ENCODE measurements around the gene ADAMTSL3. TPM values are rescaled to one million over a fixed set of nuclear protein-coding genes. Genes with fewer than 3 reads are reported as not detected.

The ADAMTSL3 gene
- total and polyA plus RNA-seq, 4 donors: 3.5 to 19.0 (median 8.0) TPM

DNA sequence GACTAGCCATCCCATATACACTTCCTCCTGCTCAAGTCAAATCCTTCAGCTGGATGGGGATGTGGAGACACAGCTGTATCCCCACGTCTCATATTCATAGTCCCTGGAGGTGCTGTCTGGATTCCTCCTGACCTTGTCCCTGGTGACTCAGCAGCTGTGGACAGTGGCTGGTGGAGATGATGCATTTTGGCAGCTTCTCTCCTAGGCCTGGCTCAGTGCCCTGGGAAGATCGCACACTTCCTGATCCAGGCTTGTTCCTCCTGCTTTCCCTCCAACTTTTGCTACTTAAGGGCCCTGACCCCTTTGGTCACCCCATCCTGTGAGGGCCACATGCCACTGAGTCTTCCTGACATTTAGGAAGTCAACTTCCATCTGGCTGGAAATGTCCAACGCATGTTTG, 44.4 kb downstream of the ADAMTSL3 start:
- Histone ChIP-seq H3K9me3 (ENCODE audit: control insufficient read depth in 4 of 4, low read length in 3 of 4) (no peaks in the 10 kb centered on the region), H3K4me3 (ENCODE audit: low read depth in 1 of 3, low read length in 3 of 3) (no peak overlapping the region), H3K4me1 (ENCODE audit: control insufficient read depth in 4 of 4, insufficient read depth in 4 of 4, low read length in 3 of 4) (peaks cover 0 to 3% (median 0%) of the 10 kb centered on the region in 4 donors), H3K27me3 (ENCODE audit: control insufficient read depth in 4 of 4, insufficient read depth in 4 of 4, low read length in 3 of 4) (no peaks in the 10 kb centered on the region), H3K9ac (ENCODE audit: low read depth in 1 of 2, low read length in 2 of 2) (no peak overlapping the region), H3K27ac (ENCODE audit: low read depth in 1 of 2, low read length in 2 of 2) (no peak overlapping the region), H3K36me3 (ENCODE audit: control insufficient read depth in 4 of 4, insufficient read depth in 3 of 4, low read depth in 1 of 4, low read length in 3 of 4) (no peaks in the 10 kb centered on the region)
- WGBS: 62% methylated on average over 3 of the region's 3 CpGs
- no peak for DNase-seq (ENCODE audit: low spot score)
- TF ChIP-seq, protein P1, sequence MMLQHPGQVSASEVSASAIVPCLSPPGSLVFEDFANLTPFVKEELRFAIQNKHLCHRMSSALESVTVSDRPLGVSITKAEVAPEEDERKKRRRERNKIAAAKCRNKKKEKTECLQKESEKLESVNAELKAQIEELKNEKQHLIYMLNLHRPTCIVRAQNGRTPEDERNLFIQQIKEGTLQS (IDR thresholded peaks at IDR 0.05): no peak
- peak in 1 of 2 donors; percentile 28 for TF ChIP-seq HNF4A (conservative IDR thresholded peaks at IDR 0.05)
- peak in 1 of 2 donors; percentile 7 for TF ChIP-seq RAD21 (IDR thresholded peaks at IDR 0.05)
- TF ChIP-seq, protein P2, sequence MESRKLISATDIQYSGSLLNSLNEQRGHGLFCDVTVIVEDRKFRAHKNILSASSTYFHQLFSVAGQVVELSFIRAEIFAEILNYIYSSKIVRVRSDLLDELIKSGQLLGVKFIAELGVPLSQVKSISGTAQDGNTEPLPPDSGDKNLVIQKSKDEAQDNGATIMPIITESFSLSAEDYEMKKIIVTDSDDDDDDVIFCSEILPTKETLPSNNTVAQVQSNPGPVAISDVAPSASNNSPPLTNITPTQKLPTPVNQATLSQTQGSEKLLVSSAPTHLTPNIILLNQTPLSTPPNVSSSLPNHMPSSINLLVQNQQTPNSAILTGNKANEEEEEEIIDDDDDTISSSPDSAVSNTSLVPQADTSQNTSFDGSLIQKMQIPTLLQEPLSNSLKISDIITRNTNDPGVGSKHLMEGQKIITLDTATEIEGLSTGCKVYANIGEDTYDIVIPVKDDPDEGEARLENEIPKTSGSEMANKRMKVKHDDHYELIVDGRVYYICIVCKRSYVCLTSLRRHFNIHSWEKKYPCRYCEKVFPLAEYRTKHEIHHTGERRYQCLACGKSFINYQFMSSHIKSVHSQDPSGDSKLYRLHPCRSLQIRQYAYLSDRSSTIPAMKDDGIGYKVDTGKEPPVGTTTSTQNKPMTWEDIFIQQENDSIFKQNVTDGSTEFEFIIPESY (IDR thresholded peaks at IDR 0.05): no peak
- no peak for TF ChIP-seq FOXA2 (IDR thresholded peaks at IDR 0.05)
- TF ChIP-seq, protein P3, sequence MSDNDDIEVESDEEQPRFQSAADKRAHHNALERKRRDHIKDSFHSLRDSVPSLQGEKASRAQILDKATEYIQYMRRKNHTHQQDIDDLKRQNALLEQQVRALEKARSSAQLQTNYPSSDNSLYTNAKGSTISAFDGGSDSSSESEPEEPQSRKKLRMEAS (IDR thresholded peaks at IDR 0.05): peak; percentile 33
- TF ChIP-seq HNF4G (IDR thresholded peaks at IDR 0.05): no peak
- no peak for TF ChIP-seq EGR1 (IDR thresholded peaks at IDR 0.05; ENCODE audit: low read depth in 2 of 2)
- peak in 1 of 2 donors; percentile 20 for TF ChIP-seq RXRA (IDR thresholded peaks at IDR 0.05)
- peak; percentile 91 for TF ChIP-seq NR2F2 (IDR thresholded peaks at IDR 0.05)
- TF ChIP-seq TAF1 (conservative IDR thresholded peaks at IDR 0.05): no peak
- TF ChIP-seq GABPA (IDR thresholded peaks at IDR 0.05 in 1 of 2, conservative IDR thresholded peaks at IDR 0.05 in 1 of 2): no peak
- TF ChIP-seq, protein P4, sequence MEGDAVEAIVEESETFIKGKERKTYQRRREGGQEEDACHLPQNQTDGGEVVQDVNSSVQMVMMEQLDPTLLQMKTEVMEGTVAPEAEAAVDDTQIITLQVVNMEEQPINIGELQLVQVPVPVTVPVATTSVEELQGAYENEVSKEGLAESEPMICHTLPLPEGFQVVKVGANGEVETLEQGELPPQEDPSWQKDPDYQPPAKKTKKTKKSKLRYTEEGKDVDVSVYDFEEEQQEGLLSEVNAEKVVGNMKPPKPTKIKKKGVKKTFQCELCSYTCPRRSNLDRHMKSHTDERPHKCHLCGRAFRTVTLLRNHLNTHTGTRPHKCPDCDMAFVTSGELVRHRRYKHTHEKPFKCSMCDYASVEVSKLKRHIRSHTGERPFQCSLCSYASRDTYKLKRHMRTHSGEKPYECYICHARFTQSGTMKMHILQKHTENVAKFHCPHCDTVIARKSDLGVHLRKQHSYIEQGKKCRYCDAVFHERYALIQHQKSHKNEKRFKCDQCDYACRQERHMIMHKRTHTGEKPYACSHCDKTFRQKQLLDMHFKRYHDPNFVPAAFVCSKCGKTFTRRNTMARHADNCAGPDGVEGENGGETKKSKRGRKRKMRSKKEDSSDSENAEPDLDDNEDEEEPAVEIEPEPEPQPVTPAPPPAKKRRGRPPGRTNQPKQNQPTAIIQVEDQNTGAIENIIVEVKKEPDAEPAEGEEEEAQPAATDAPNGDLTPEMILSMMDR (IDR thresholded peaks at IDR 0.05; ENCODE audit: low read depth, low read length, missing input control): no peak
- no peak for TF ChIP-seq FOXA1 (IDR thresholded peaks at IDR 0.05)
- TF ChIP-seq JUND (IDR thresholded peaks at IDR 0.05): peak; percentile 76 to 81
- no peak for TF ChIP-seq YY1 (IDR thresholded peaks at IDR 0.05)
- TF ChIP-seq, protein P5, sequence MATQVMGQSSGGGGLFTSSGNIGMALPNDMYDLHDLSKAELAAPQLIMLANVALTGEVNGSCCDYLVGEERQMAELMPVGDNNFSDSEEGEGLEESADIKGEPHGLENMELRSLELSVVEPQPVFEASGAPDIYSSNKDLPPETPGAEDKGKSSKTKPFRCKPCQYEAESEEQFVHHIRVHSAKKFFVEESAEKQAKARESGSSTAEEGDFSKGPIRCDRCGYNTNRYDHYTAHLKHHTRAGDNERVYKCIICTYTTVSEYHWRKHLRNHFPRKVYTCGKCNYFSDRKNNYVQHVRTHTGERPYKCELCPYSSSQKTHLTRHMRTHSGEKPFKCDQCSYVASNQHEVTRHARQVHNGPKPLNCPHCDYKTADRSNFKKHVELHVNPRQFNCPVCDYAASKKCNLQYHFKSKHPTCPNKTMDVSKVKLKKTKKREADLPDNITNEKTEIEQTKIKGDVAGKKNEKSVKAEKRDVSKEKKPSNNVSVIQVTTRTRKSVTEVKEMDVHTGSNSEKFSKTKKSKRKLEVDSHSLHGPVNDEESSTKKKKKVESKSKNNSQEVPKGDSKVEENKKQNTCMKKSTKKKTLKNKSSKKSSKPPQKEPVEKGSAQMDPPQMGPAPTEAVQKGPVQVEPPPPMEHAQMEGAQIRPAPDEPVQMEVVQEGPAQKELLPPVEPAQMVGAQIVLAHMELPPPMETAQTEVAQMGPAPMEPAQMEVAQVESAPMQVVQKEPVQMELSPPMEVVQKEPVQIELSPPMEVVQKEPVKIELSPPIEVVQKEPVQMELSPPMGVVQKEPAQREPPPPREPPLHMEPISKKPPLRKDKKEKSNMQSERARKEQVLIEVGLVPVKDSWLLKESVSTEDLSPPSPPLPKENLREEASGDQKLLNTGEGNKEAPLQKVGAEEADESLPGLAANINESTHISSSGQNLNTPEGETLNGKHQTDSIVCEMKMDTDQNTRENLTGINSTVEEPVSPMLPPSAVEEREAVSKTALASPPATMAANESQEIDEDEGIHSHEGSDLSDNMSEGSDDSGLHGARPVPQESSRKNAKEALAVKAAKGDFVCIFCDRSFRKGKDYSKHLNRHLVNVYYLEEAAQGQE (IDR thresholded peaks at IDR 0.05): no peak
- no peak for TF ChIP-seq SP1 (IDR thresholded peaks at IDR 0.05)
